ENCODE results near the gene KCNJ2. TPM values are rescaled to one million over a fixed set of nuclear protein-coding genes. Genes with fewer than 3 reads are reported as not detected.

Gene KCNJ2
- total RNA-seq, 1 experiment from 2014 or later, result 1.5 TPM

DNA sequence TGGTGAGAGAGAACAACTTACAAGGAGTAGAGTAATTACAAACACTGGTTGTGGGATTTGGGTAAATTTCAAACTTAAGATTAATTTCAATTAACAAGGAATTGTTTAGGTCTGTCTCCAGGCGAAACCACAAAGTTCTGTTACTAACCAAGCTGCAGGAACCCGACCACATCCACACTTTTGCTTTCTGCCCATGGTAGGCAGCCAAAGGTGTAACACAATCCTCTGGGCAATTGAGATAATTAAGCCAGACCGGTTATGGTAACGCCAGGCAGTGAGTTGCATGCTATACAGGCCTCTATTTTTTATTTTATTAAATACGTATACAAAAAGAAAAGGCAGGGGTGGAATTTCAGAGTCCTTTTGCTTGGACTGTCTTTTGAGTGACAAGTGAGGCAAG is 12.0 kb downstream of the KCNJ2 start:
- Histone ChIP-seq H3K4me3 (ENCODE audit: low read depth in 2 of 2, low read length in 2 of 2) (no peak overlapping the region), H3K27me3 (ENCODE audit: control insufficient read depth, insufficient read depth, low read length) (no peaks in the 10 kb centered on the region), H3K9me3 (ENCODE audit: control insufficient read depth, insufficient read depth, low read depth, low read length) (no peaks in the 10 kb centered on the region), H3K36me3 (ENCODE audit: control insufficient read depth, insufficient read depth, low read length) (no peaks in the 10 kb centered on the region), H3K4me1 (ENCODE audit: control insufficient read depth, insufficient read depth, low read length) (no peaks in the 10 kb centered on the region), H3K27ac (ENCODE audit: low read length) (no peak overlapping the region)
- ATAC-seq (no peak), DNase-seq (ENCODE audit: low read depth, low spot score) (no peak)
- in situ Hi-C loops (cut with HindIII; ENCODE audit: low pct_unique_long_range_greater_than_20kb, low sequenced_read_pairs), result no loop called here
- ChIA-PET CTCF (no interaction called here), POLR2A (no interaction called here)
- BruUV-seq (replicated peaks), result no TSS peak
- TF ChIP-seq, protein P1, sequence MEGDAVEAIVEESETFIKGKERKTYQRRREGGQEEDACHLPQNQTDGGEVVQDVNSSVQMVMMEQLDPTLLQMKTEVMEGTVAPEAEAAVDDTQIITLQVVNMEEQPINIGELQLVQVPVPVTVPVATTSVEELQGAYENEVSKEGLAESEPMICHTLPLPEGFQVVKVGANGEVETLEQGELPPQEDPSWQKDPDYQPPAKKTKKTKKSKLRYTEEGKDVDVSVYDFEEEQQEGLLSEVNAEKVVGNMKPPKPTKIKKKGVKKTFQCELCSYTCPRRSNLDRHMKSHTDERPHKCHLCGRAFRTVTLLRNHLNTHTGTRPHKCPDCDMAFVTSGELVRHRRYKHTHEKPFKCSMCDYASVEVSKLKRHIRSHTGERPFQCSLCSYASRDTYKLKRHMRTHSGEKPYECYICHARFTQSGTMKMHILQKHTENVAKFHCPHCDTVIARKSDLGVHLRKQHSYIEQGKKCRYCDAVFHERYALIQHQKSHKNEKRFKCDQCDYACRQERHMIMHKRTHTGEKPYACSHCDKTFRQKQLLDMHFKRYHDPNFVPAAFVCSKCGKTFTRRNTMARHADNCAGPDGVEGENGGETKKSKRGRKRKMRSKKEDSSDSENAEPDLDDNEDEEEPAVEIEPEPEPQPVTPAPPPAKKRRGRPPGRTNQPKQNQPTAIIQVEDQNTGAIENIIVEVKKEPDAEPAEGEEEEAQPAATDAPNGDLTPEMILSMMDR (IDR thresholded peaks at IDR 0.05), result no peak
- TF ChIP-seq SIN3A (IDR thresholded peaks at IDR 0.05; ENCODE audit: borderline replicate concordance, insufficient read depth, low read depth, low read length), result no peak
- intact Hi-C loops (cut with micrococcal nuclease; ENCODE audit: unreplicated experiment), result no loop called here

DNA sequence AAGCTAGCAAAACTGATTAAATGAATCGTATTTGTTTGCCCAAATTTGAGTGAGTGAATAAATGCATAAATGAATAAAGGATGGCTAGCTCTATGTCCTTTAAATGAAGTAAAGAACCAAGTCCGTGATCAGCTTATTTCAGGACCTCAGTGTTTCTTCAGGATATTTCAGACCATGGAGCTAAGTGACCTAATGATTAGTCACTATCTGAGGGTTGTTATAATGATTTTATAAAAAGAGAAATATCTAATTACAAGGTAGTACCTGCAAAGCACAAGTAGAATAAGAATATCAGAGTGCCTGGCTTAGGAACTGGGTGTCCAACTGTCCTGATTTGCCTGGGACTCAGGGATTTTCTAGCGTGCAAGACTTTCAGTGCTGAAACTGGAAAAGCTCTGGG is 12.5 kb downstream of the KCNJ2 start:
- TF ChIP-seq POLR2AphosphoS5 (IDR thresholded peaks at IDR 0.05; ENCODE audit: low read depth, low read length) (no peak), SIN3A (IDR thresholded peaks at IDR 0.05; ENCODE audit: borderline replicate concordance, insufficient read depth, low read depth, low read length) (no peak), TCF7L2 (IDR thresholded peaks at IDR 0.05; ENCODE audit: low read depth, low read length) (no peak)
- TF ChIP-seq, protein P1 (IDR thresholded peaks at IDR 0.05), result no peak
- TF ChIP-seq, protein P2, sequence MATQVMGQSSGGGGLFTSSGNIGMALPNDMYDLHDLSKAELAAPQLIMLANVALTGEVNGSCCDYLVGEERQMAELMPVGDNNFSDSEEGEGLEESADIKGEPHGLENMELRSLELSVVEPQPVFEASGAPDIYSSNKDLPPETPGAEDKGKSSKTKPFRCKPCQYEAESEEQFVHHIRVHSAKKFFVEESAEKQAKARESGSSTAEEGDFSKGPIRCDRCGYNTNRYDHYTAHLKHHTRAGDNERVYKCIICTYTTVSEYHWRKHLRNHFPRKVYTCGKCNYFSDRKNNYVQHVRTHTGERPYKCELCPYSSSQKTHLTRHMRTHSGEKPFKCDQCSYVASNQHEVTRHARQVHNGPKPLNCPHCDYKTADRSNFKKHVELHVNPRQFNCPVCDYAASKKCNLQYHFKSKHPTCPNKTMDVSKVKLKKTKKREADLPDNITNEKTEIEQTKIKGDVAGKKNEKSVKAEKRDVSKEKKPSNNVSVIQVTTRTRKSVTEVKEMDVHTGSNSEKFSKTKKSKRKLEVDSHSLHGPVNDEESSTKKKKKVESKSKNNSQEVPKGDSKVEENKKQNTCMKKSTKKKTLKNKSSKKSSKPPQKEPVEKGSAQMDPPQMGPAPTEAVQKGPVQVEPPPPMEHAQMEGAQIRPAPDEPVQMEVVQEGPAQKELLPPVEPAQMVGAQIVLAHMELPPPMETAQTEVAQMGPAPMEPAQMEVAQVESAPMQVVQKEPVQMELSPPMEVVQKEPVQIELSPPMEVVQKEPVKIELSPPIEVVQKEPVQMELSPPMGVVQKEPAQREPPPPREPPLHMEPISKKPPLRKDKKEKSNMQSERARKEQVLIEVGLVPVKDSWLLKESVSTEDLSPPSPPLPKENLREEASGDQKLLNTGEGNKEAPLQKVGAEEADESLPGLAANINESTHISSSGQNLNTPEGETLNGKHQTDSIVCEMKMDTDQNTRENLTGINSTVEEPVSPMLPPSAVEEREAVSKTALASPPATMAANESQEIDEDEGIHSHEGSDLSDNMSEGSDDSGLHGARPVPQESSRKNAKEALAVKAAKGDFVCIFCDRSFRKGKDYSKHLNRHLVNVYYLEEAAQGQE (IDR thresholded peaks at IDR 0.05; ENCODE audit: insufficient read depth in 1 of 2, low read depth in 2 of 2, low read length in 1 of 2), result no peak
- intact Hi-C loops (cut with micrococcal nuclease; ENCODE audit: unreplicated experiment) (no loop called here), in situ Hi-C loops (cut with HindIII; ENCODE audit: low pct_unique_long_range_greater_than_20kb, low sequenced_read_pairs) (no loop called here)
- CTCF ChIA-PET, result no interaction called here
- H3K27me3 ChIP-seq (ENCODE audit: control insufficient read depth, insufficient read depth, low read length), result no peaks in the 10 kb centered on the region
- DNase-seq (ENCODE audit: low read depth, low spot score) (no peak), ATAC-seq (no peak)
- POLR2A ChIA-PET, result no interaction called here
- BruUV-seq (replicated peaks), result no TSS peak
- no peak overlapping the region for H3K27ac ChIP-seq (ENCODE audit: low read length)
- H3K9me3 ChIP-seq (ENCODE audit: control insufficient read depth, insufficient read depth, low read depth, low read length), result no peaks in the 10 kb centered on the region
- H3K36me3 ChIP-seq (ENCODE audit: control insufficient read depth, insufficient read depth, low read length), result no peaks in the 10 kb centered on the region
- no peaks in the 10 kb centered on the region for H3K4me1 ChIP-seq (ENCODE audit: control insufficient read depth, insufficient read depth, low read length)
- H3K4me3 ChIP-seq (ENCODE audit: low read depth in 2 of 2, low read length in 2 of 2), result no peak overlapping the region

DNA sequence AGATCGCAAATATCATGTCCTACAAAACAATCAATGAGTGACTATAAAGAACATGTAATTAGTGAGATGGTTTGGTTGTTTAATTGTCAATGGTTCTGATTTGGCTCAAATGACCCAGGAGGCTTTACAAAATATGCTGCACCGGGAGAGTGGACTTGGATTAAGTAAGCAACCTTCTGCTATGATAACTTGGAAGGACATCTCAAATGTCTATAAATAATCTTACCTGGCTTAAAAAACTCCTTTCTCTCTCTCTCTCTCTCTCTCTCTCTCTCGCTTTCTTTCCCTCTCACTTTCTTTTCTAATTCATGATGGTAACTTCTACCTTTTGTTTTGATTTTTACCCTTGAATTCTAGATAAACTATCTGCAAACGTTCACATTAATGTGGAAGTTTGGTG is 14.2 kb downstream of the KCNJ2 start:
- H3K27me3 ChIP-seq (ENCODE audit: control insufficient read depth, insufficient read depth, low read length), result no peaks in the 10 kb centered on the region
- no TSS peak for BruUV-seq (replicated peaks)
- ATAC-seq (no peak), DNase-seq (ENCODE audit: low read depth, low spot score) (no peak)
- no peaks in the 10 kb centered on the region for H3K9me3 ChIP-seq (ENCODE audit: control insufficient read depth, insufficient read depth, low read depth, low read length)
- ChIA-PET POLR2A (no interaction called here), CTCF (no interaction called here)
- in situ Hi-C loops (cut with HindIII; ENCODE audit: low pct_unique_long_range_greater_than_20kb, low sequenced_read_pairs) (no loop called here), intact Hi-C loops (cut with micrococcal nuclease; ENCODE audit: unreplicated experiment) (no loop called here)
- H3K4me3 ChIP-seq (ENCODE audit: low read depth in 2 of 2, low read length in 2 of 2), result no peak overlapping the region
- no peak overlapping the region for H3K27ac ChIP-seq (ENCODE audit: low read length)
- no peak for TF ChIP-seq TCF7L2 (IDR thresholded peaks at IDR 0.05; ENCODE audit: low read depth, low read length)
- TF ChIP-seq, protein P2 (IDR thresholded peaks at IDR 0.05; ENCODE audit: insufficient read depth in 1 of 2, low read depth in 2 of 2, low read length in 1 of 2), result no peak
- no peak for TF ChIP-seq POLR2AphosphoS5 (IDR thresholded peaks at IDR 0.05; ENCODE audit: low read depth, low read length)
- H3K4me1 ChIP-seq (ENCODE audit: control insufficient read depth, insufficient read depth, low read length), result no peaks in the 10 kb centered on the region
- no peaks in the 10 kb centered on the region for H3K36me3 ChIP-seq (ENCODE audit: control insufficient read depth, insufficient read depth, low read length)
